DOHH2 (cell line): ENCODE results near the gene RPS5.

ENCODE experiments used
- H3F3A ChIP-seq: fragments of 200-600 bp; sonication (generic), shearing (Covaris generic); 2 replicates; pipeline ENCODE4 v1.6.0; 2016; ENCODE audit warnings: antibody characterized with exemption, mild to moderate bottlenecking; ENCODE audit not compliant: control insufficient read depth, insufficient read depth
- H3K27ac ChIP-seq: fragments of 200-600 bp; sonication (generic); 2 replicates; pipeline ENCODE4 v1.5.1; 2014; ENCODE audit warnings: low read depth, mild to moderate bottlenecking, low read length, moderate library complexity
- H3K27me3 ChIP-seq: fragments of 200-600 bp; sonication (generic); 2 replicates; pipeline ENCODE4 v1.6.1; 2014; ENCODE audit warnings: mild to moderate bottlenecking, low read length, mixed read lengths; ENCODE audit not compliant: control insufficient read depth
- H3K36me3 ChIP-seq: fragments of 200-600 bp; sonication (generic); 2 replicates; pipeline ENCODE4 v1.6.1; 2014; ENCODE audit warnings: mild to moderate bottlenecking, low read length, moderate library complexity, mixed read lengths; ENCODE audit not compliant: control insufficient read depth
- H3K4me1 ChIP-seq: fragments of 200-600 bp; sonication (generic); 2 replicates; pipeline ENCODE4 v1.6.1; 2014; ENCODE audit warnings: mild to moderate bottlenecking, low read length, mixed read lengths; ENCODE audit not compliant: control insufficient read depth
- H3K4me2 ChIP-seq: fragments of 200-600 bp; sonication (generic); 2 replicates; pipeline ENCODE4 v1.6.0; 2014; ENCODE audit warnings: mild to moderate bottlenecking, low read length, moderate library complexity
- H3K4me3 ChIP-seq: fragments of 200-600 bp; sonication (generic); 2 replicates; pipeline ENCODE4 v1.5.1; 2014; ENCODE audit warnings: mild to moderate bottlenecking, low read length, mixed read lengths
- H3K79me2 ChIP-seq: fragments of 200-600 bp; sonication (generic); 2 replicates; pipeline ENCODE4 v1.6.1; 2014; ENCODE audit warnings: mild to moderate bottlenecking, low read length, mixed read lengths; ENCODE audit not compliant: control insufficient read depth
- H3K9me2 ChIP-seq: fragments of 200-600 bp; sonication (generic); replicated peaks from 2 replicates; pipeline ENCODE4 v1.6.1; 2014; ENCODE audit warnings: mild to moderate bottlenecking, low read length, mixed read lengths; ENCODE audit not compliant: control insufficient read depth
- H3K9me3 ChIP-seq: fragments of 200-600 bp; sonication (generic); 2 replicates; pipeline ENCODE4 v1.6.1; 2014; ENCODE audit warnings: antibody characterized with exemption, low read length, mixed read lengths; ENCODE audit not compliant: control insufficient read depth, insufficient read depth
- H4K20me1 ChIP-seq: fragments of 200-600 bp; sonication (generic); 2 replicates; pipeline ENCODE4 v1.6.0; 2014; ENCODE audit warnings: low read depth, mild to moderate bottlenecking, antibody characterized with exemption, low read length, moderate library complexity; ENCODE audit not compliant: control insufficient read depth, insufficient read depth
- CTCF ChIP-seq: fragments of 200-600 bp; sonication (generic); IDR thresholded peaks from one replicate; pipeline ENCODE4 v1.5.1; 2014; ENCODE audit warnings: antibody characterized with exemption, mild to moderate bottlenecking, low read depth, low read length; ENCODE audit not compliant: poor library complexity, severe bottlenecking
- EZH2phosphoT487 ChIP-seq: fragments of 200-600 bp; sonication (generic); IDR thresholded peaks from 2 replicates; pipeline ENCODE4 v1.6.1; 2017; ENCODE audit warnings: borderline replicate concordance, mild to moderate bottlenecking, antibody characterized with exemption, low read length, moderate library complexity, mixed read lengths

The RPS5 gene

GRCh38 chr19:58350001-58350861 is 36.8 kb upstream of the RPS5 start:
- 0 out of 2 replicates have a peak, but pooled peaks cover 2% of the 10 kb centered on the region for H3F3A ChIP-seq
- no peaks in the 10 kb centered on the region for H4K20me1 ChIP-seq
- H3K4me1 ChIP-seq: peaks cover 27% of the 10 kb centered on the region
- H3K9me2 ChIP-seq: no peaks in the 10 kb centered on the region
- TF ChIP-seq EZH2phosphoT487 (no peak), CTCF (no peak)
- no peak overlapping the region for H3K4me3 ChIP-seq
- H3K79me2 ChIP-seq: peaks cover 32% of the 10 kb centered on the region
- H3K4me2 ChIP-seq: no peak overlapping the region
- H3K27me3 ChIP-seq: no peaks in the 10 kb centered on the region
- no peak overlapping the region for H3K27ac ChIP-seq
- peaks cover 13% of the 10 kb centered on the region for H3K36me3 ChIP-seq
- no peaks in the 10 kb centered on the region for H3K9me3 ChIP-seq

- H3K4me1 ChIP-seq: peaks cover 25% of the 10 kb centered on the region
- no peak overlapping the region for H3K27ac ChIP-seq
- H4K20me1 ChIP-seq: no peaks in the 10 kb centered on the region
- H3K9me3 ChIP-seq: no peaks in the 10 kb centered on the region
- peaks cover 32% of the 10 kb centered on the region for H3K79me2 ChIP-seq
- H3K4me2 ChIP-seq: no peak overlapping the region
- 0 out of 2 replicates have a peak, but pooled peaks cover 2% of the 10 kb centered on the region for H3F3A ChIP-seq
- TF ChIP-seq EZH2phosphoT487 (no peak), CTCF (no peak)
- no peaks in the 10 kb centered on the region for H3K27me3 ChIP-seq
- H3K4me3 ChIP-seq: no peak overlapping the region
- no peaks in the 10 kb centered on the region for H3K9me2 ChIP-seq
- H3K36me3 ChIP-seq: peaks cover 13% of the 10 kb centered on the region
These were observed 36.1 kb upstream of the RPS5 start for GRCh38 chr19:58350871-58351557.

- Histone ChIP-seq H3K27me3 (0 out of 2 replicates have a peak, but pooled peaks cover under 1% of the 10 kb centered on the region), H4K20me1 (no peaks in the 10 kb centered on the region), H3K4me1 (peaks cover 23% of the 10 kb centered on the region), H3F3A (0 out of 2 replicates have a peak, but pooled peaks cover 2% of the 10 kb centered on the region), H3K79me2 (peaks cover 30% of the 10 kb centered on the region), H3K4me3 (no peak overlapping the region), H3K9me2 (no peaks in the 10 kb centered on the region), H3K4me2 (no peak overlapping the region), H3K27ac (no peak overlapping the region), H3K9me3 (no peaks in the 10 kb centered on the region), H3K36me3 (peaks cover 13% of the 10 kb centered on the region)
- TF ChIP-seq CTCF: no peak
- no peak for TF ChIP-seq EZH2phosphoT487
These were observed 35.6 kb upstream of the RPS5 start for GRCh38 chr19:58351558-58351878.
